Measurements from ENCODE around the gene PRUNE1.

PRUNE1 gene

DNA sequence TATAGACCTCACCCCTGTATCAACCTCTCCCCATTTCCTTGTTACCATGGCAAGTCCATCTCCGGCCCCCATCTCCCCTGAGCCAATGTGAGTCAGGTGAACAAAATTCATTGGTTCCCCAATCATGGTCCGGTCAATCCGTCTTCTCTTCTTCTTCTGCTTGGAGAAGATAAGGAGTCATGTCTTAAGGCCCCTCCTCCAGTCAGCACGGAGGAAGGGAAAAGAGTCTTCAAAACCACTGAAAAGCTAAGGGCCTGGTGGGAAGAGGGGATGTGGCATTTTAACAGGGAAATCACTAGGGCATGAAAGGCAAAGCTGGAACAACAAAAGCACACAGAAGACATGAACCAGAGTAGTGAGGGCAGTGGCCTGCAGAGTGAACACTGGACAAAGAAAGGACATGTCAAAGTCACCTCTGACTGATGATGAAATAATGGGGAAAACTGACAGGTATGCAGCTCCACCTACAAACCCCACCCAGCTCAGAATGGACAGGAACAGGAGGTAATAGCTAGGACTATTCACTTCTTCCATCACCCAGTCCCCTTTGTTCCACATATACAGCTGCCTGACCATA lies 46.8 kb downstream of the PRUNE1 start:
- no peak for FAIRE-seq

DNA sequence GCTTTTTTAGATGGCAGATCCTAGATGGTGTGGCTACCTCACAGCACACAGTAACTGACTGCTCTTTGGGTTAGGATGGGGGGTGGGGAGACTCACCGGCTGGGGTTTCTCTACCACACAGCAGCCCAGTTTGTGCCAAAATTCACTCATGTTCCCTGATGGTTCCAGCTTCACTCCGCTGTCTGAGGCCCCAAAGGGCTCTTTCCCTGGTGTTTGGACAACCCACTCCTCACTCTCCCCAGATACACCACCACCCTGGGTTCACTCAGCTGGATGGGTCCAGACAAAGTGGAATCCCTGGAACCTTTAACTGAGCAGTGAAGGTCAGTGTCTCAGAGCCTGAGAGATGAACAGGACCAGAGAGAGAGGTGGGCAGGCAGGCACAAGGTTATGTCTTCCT lies 47.3 kb downstream of the PRUNE1 start:
- no peak for FAIRE-seq

DNA sequence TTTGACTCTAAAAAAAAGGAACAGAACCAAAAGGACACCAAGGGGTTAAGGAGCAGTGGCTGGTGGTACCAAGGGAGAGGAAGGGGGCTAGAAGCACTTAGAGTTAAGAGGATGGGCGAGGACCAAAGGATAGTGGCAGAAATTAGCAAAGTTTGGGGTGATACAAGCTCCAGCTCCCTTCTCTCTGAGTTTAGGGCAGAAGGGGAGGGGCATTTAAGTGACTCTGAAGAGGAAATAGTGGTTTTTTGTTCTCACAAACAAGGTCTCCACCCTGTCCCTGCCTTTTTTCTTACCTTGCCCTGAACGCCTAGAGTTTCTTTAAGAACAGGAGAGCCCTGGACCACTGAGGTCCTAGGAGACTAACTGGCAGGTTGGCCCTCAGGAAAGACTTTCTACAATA lies 47.9 kb downstream of the PRUNE1 start:
- FAIRE-seq = no peak

DNA sequence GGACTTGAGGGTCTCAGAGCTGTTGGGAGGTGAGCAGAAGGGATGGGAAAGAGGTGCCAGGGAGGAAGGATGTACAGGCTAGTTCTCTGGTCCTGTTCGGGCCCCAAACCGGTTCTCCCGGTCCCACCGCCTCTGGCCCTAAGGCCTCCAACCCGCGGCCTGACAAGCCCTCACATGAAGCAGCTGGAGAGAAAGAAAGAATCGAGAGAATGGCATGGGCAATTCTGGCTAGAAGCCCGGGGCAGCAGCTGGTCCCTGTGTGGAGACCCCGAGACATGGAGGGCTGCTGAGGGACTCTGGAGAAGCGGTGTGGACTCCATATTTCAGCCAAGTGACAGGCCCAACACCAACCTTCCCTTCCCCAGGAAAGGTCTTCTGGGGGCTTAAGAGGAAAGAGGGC lies 50.4 kb downstream of the PRUNE1 start:
- FAIRE-seq = no peak

DNA sequence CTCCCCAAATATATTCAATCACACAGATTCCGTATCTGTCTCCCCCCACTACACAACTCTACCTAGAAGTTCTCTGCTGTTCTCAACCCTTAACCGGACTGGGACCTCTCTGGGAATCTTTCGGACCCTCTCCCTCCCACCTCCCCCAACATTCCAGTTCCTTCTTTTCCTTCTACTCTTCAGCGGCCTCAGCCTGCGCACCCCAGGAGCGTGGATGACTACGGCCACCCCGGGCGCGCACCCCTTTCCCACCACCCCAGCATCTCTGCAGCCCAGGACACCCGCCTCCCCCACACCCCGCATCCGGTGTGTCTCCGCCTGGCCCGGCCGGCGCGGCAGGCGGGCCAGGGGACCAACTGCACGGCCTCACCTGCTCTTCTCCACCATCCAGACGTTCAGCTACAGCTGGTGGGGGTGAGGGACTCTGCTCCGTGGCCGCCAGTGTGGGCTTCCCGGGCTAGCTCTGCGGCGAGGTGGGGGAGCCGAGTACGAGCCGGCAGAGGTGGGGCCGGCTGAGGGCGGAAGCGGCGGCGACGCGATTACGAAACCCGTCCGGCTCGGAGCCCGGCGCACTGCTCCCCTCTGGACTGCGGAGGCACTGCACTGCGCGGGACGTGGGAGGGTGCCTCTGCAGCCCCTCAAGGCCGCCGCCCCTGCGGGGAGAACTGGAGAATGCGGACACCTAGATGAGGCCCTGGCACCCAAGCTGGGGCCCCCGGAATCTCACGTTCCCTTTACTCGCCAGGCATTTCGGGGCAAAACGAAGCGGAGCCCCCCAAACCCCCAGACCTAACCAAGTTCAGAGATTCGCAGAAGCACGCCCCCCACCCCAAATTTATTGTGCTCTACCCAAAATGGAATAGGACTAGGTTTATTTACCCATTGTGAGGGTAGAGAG lies 51.1 kb downstream of the PRUNE1 start, which contains the start of gene CDC42SE1:
Gene CDC42SE1 (minus strand): TSS at position 514 of the 898 bp plus-strand sequence. CDS start 3,892 bp downstream, outside the sequence.
- no peak for FAIRE-seq

DNA sequence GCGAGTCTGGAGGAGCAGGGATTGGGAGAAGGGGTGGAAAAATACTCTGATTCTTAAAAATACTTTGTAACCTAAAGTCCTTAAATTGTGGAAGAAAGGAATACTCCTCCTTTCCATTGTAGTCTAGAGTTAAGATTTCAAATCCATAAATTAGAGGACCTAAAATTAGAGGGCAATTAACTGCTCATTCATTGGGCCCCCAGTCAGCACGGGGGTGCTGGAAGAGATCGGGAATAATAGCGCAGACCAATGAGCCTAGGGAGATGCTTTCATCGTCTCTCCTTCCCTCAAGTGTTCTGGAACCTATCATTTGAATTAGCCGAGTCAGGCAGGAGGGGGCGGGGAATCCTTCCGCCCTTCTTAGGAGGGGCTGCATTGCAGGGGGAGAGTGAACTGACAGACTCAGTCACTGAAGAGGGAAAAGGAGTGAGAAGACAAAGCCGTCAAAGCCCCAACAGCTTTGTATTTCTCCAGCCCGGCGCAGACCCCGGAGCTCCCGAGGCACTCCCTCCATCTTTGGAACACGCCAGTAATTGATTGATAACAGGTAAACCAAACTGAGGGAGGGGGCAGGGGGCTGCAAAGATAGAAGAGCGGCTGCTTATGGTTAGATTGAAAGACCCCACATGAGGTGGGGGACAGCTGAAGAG lies 51.9 kb downstream of the PRUNE1 start, which contains the start of gene MLLT11:
Gene MLLT11 (plus strand): TSS at position 391 of the 650 bp plus-strand sequence. CDS start 6,828 bp downstream, outside the sequence.
- no peak for FAIRE-seq

DNA sequence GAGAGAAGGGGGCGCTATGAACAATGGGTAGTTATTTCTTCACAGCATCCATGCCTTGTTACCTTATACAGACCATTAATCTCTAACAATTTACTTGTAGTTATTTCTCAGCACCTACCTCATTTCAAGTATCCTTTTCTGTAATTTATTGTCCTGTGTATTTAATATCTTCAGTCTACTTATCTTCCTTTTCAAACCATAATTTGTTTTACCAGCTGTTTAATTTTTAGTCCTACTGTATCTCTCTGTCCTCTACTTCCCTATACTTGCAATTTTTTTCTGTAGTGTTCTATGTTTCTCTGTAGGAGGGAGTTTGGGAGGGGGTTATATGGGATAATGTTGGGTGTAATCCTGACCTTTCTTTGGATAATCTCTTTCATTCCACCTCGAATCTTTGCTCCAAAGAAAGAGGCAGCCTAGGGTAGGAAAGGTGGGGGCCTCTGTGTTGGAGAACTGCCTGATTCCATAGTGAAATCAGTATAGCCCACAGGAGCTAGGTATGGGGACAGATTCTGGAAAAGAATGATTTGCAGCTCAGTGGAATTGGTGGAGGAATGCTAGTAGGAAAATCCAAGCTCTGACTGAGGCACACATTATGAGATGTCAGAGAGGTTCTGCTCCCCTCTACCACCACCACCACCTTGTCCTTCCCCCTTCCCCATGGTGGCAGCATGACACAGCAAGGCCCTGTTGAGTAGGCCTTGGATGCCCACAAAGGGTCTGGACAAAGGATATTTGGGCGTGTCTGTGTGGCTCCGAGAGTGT lies 52.6 kb downstream of the PRUNE1 start:
- FAIRE-seq = no peak

DNA sequence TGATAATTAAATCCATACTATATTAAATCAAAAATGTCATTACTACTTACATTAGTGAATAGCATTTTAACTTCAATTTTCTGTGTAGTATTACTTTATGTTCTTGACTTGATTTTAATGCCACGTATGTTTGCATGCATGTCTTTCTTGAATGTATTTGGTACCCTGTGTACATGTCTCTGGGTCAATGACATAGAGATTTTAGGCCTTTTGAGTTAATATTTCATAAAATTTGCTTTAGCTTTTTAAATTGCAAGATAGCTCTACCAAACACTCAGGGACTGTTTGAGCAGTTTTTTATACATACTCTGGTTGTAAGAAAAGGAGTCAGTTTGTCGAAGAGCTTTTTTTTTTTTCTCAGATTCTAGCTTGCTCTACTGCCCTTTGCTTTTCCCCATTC lies 53.5 kb downstream of the PRUNE1 start:
- FAIRE-seq = no peak

DNA sequence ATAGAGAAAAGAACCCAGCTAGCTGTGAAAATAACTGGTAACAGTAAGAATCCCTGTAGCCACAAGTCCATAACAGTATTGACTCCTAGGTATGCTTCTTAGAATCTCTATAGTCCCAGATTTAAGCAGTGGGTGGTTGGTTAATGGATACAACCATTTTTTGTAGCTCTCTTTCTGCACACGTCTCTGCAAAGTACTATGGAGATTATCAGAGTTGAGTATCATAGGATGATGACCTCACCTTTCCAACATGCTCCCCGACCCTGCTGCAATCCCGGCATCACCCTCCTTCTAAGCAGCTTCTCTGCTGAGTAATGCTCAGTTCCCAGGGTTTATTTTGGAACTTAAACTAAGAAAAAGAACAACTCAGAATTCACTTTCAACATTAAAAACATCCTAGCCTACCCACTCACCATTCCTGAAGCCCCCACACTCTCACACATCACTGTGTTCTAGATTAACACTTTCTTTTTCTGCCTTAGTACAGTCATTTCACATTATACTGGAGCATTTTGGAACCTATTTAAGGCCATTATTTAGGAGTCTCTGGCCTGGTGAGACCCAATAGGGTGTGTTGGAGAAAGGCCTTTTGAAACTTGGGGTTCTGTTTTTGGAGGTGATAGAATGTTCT lies 54.6 kb downstream of the PRUNE1 start:
- no peak for FAIRE-seq

DNA sequence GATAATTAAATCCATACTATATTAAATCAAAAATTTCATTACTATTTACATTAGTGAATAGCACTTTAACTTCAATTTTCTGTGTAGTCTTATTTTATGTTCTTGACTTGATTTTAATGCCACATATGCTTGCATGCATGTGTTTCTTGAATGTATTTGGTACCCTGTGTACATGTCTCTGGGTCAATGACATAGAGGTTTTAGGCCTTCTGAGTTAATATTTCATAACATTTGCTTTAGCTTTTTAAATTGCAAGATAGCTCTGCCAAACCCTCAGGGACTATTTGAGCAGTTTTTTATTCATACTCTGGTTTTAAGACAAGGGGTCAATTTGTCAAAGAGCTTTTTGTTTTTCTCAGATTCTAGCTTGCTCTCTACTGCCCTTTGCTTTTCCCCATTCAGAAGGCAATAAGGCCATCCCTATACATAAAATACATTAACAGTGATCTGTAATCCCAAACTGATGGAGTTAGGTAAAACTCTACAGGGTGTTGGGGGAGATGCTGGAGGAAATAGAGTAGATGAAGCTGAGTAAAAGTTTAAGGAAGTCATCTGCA lies 56.9 kb downstream of the PRUNE1 start:
- FAIRE-seq = no peak

DNA sequence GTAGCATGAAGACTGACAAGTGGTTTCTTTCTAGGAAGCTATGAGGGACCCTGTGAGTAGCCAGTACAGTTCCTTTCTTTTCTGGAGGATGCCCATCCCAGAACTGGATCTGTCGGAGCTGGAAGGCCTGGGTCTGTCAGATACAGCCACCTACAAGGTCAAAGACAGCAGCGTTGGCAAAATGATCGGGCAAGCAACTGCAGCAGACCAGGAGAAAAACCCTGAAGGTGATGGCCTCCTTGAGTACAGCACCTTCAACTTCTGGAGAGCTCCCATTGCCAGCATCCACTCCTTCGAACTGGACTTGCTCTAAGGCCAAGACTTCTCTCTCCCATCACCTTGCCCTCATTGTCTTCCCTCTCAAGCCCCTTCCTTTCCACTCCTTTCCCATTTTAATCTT lies 58.9 kb downstream of the PRUNE1 start:
- no peak for FAIRE-seq

DNA sequence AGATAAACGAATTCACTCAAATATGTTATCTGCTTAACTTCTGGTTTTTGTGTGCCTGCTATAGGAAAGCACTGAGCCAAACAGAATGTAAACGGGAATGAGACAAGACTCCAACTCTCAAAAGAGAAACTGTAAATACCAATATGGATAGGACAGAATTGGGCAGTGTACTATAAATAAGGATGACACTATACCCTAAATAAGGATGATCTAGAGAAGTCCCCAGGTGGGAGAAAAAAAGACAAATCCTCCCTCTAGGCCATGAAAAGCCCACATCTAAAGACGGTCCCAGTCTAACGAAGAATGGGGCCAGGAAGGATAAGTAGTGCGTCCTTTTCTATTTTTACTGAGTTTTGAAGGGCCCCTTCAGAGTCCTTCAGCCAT lies 60.8 kb downstream of the PRUNE1 start:
- no peak for FAIRE-seq

DNA sequence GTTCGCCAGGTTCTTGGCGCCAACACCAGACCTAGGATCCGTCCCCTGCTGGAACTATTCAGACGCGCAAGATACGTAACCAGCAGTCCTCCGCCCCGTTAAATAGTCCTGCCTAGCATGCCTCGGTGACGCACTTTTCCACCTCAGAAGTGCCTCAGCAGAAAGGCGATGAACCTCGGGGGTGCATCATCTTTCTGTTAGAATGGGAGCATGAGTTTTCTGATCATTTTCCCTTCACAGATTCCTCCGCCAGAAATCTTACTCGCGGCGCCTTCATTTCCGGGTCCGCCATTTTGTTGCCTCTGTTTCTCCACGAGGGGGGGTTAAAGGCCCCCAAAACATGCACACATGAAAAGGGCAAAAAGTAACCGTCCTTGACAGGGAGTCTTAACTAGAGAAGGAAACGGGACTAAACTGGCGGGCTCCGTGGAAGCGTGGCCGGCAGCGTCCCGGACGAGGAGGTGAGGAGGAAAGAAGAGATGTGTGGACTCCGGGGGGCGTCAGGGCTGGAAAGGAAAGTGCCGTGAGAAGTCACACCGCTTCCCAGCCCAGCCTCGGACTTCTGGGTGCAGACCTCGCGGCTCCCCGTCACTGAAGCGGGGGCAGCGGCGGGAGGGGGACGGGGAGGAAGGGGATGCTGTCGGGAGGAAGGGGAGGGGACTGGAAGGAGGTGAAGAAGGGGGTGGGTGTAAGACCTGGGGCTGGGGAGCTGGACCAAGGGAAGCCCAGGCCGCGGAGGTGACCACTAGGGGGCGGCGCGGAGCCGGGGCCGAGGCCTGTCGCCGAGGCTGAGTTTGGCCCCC lies 62.4 kb downstream of the PRUNE1 start, which contains the start of gene GABPB2:
Gene GABPB2 (plus strand): TSS at position 288 of the 803 bp plus-strand sequence. CDS start 17,429 bp downstream, outside the sequence.
- FAIRE-seq = no peak

DNA sequence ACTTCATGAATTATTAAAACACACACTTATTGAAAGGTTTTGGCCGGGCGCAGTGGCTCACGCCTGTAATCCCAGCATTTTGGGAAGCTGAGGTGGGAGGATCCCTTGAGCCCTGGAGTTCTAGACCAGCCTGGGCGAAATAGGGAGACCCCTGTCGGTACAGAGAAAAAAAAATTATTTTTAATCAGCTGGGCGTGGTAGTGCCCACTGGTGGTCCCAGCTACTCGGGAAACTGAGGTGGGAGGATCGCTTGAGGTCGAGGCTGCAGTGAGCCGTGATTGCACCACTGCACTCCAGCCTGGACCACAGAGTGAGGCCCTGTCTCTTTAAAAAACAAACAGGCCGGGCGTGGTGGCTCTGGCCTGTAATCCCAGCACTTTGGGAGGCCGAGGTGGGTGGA lies 64.0 kb downstream of the PRUNE1 start:
- FAIRE-seq = no peak

Data from G401.6 (cell line).